Activated effector memory CD4-positive, alpha-beta T cell treated with Interleukin-2 at 50 U/mL for 16 hours (primary cell): Measurements from ENCODE around the gene EHD2.
A peak's percentile ranks its signal among the peaks of the same experiment; 100 is the strongest.
"Not testable (repeated sequence)": the region's sequence is repeated elsewhere in the genome, so short reads cannot be mapped to it uniquely, and the experiment has no call there.

Experiments used
- DNase-seq: peaks from one replicate; pipeline ENCODE4 v3.0.0-alpha.2; 2020

Gene EHD2

GRCh38 chr19:47754206-47755064 is 41.2 kb downstream of the EHD2 start:
- DNase-seq = no peak

GRCh38 chr19:47755065-47755761 is 42.0 kb downstream of the EHD2 start:
- no peak for DNase-seq

- no peak for DNase-seq
These were observed 42.8 kb downstream of the EHD2 start for GRCh38 chr19:47755762-47756626.

GRCh38 chr19:47756627-47756929 is 43.4 kb downstream of the EHD2 start:
- no peak for DNase-seq

GRCh38 chr19:47756953-47757608 is 43.9 kb downstream of the EHD2 start:
- DNase-seq = no peak

- DNase-seq = no peak
These were observed 44.6 kb downstream of the EHD2 start for GRCh38 chr19:47757617-47758442.

- no peak for DNase-seq
These were observed 45.2 kb downstream of the EHD2 start for GRCh38 chr19:47758443-47758804.

GRCh38 chr19:47760632-47760999 is 47.4 kb downstream of the EHD2 start:
- no peak for DNase-seq

- DNase-seq = no peak
These were observed 48.3 kb downstream of the EHD2 start for GRCh38 chr19:47761566-47761965.

GRCh38 chr19:47762151-47762550 is 48.9 kb downstream of the EHD2 start:
- no peak for DNase-seq

- DNase-seq = no peak
These were observed 49.5 kb downstream of the EHD2 start for GRCh38 chr19:47762615-47763308.

- DNase-seq = not testable (repeated sequence)
These were observed 51.5 kb downstream of the EHD2 start for GRCh38 chr19:47764705-47765104.

GRCh38 chr19:47765523-47766358 is 52.5 kb downstream of the EHD2 start:
- peak; percentile 12 for DNase-seq

- DNase-seq = no peak
These were observed 53.1 kb downstream of the EHD2 start for GRCh38 chr19:47766359-47766620.

GRCh38 chr19:47766670-47767069 is 53.4 kb downstream of the EHD2 start:
- no peak for DNase-seq

GRCh38 chr19:47767349-47767748 is 54.1 kb downstream of the EHD2 start:
- no peak for DNase-seq

- no peak for DNase-seq
These were observed 55.4 kb downstream of the EHD2 start for GRCh38 chr19:47768604-47769003.

GRCh38 chr19:47769534-47769933 is 56.3 kb downstream of the EHD2 start:
- no peak for DNase-seq

- DNase-seq = not testable (repeated sequence)
These were observed 58.1 kb downstream of the EHD2 start for GRCh38 chr19:47771291-47771690.

- no peak for DNase-seq
These were observed 63.3 kb downstream of the EHD2 start for GRCh38 chr19:47776568-47776967.
